Measurements from ENCODE around the gene HMGA1. TPM values are rescaled to one million over a fixed set of nuclear protein-coding genes. Genes with fewer than 3 reads are reported as not detected.

The HMGA1 gene
- total RNA-seq (2014; rRNA removed; shearing (Covaris generic)), result 740 and 1,115 TPM in 2 replicates
- polyA plus RNA-seq (2015; cell fraction: cytosol; rRNA removed), result 1,664 and 1,727 TPM in 2 replicates
- 665 and 732 TPM in 2 replicates for polyA plus RNA-seq (2015; cell fraction: nucleus; rRNA removed)

- DNase-seq (ENCODE audit: low read depth), result peak; percentile 88
Observed at GRCh38 chr6:34236443-34237315, at the start of gene HMGA1. TSS of gene HMGA1 (plus strand) at chr6:34236873. CDS start at chr6:34240781, 3,908 bp downstream.

- no peak for DNase-seq (ENCODE audit: low read depth)
Observed at GRCh38 chr6:34189806-34190503, 46.7 kb upstream of the HMGA1 start.

GRCh38 chr6:34190504-34191122 lies 46.1 kb upstream of the HMGA1 start:
- DNase-seq (ENCODE audit: low read depth), result no peak

GRCh38 chr6:34194772-34195171 lies 41.9 kb upstream of the HMGA1 start:
- no peak for DNase-seq (ENCODE audit: low read depth)

GRCh38 chr6:34195726-34196115 lies 41.0 kb upstream of the HMGA1 start:
- no peak for DNase-seq (ENCODE audit: low read depth)

GRCh38 chr6:34196116-34196832 lies 40.4 kb upstream of the HMGA1 start:
- peak; percentile 44 for DNase-seq (ENCODE audit: low read depth)

- DNase-seq (ENCODE audit: low read depth), result no peak
Observed at GRCh38 chr6:34196833-34197195, 39.9 kb upstream of the HMGA1 start.

- DNase-seq (ENCODE audit: low read depth), result no peak
Observed at GRCh38 chr6:34200340-34200971, 36.2 kb upstream of the HMGA1 start.

GRCh38 chr6:34201455-34202107 lies 35.1 kb upstream of the HMGA1 start:
- peak; percentile 25 for DNase-seq (ENCODE audit: low read depth)

- DNase-seq (ENCODE audit: low read depth), result no peak
Observed at GRCh38 chr6:34202329-34203201, 34.1 kb upstream of the HMGA1 start.

GRCh38 chr6:34204693-34205092 lies 32.0 kb upstream of the HMGA1 start:
- DNase-seq (ENCODE audit: low read depth), result no peak

- no peak for DNase-seq (ENCODE audit: low read depth)
Observed at GRCh38 chr6:34205466-34205865, 31.2 kb upstream of the HMGA1 start.

GRCh38 chr6:34205916-34206315 lies 30.8 kb upstream of the HMGA1 start:
- no peak for DNase-seq (ENCODE audit: low read depth)

GRCh38 chr6:34206726-34207125 lies 29.9 kb upstream of the HMGA1 start:
- DNase-seq (ENCODE audit: low read depth), result no peak

GRCh38 chr6:34207695-34208443 lies 28.8 kb upstream of the HMGA1 start:
- no peak for DNase-seq (ENCODE audit: low read depth)

GRCh38 chr6:34213772-34214171 lies 22.9 kb upstream of the HMGA1 start:
- no peak for DNase-seq (ENCODE audit: low read depth)

GRCh38 chr6:34218691-34219090 lies 18.0 kb upstream of the HMGA1 start:
- no peak for DNase-seq (ENCODE audit: low read depth)

- no peak for DNase-seq (ENCODE audit: low read depth)
Observed at GRCh38 chr6:34223381-34223955, 13.2 kb upstream of the HMGA1 start.

Measured in HT1080 (cell line).